GM12878 (cell line): ENCODE results near the gene UBXN7. TPM values are rescaled to one million over a fixed set of nuclear protein-coding genes. Genes with fewer than 3 reads are reported as not detected.
A peak's percentile ranks its signal among the peaks of the same experiment; 100 is the strongest.

Experiments used
- CREB1 ChIP-seq: IDR thresholded peaks from 2 replicates; pipeline ENCODE4 v1.6.1; 2012; ENCODE audit warnings: low read depth, mild to moderate bottlenecking, inconsistent platforms
- CTCF ChIP-seq, 3 experiments: IDR thresholded peaks in 2 of 3; conservative IDR thresholded peaks in 1 of 3; 2 replicates each; pipeline ENCODE4 v1.5.1; 2011; ENCODE audit warnings: low read depth in 3 of 3, low read length in 3 of 3, mild to moderate bottlenecking in 3 of 3, control low read depth in 2 of 3, moderate library complexity in 2 of 3, inconsistent platforms in 1 of 3, mixed read lengths in 1 of 3; ENCODE audit not compliant: control insufficient read depth in 2 of 3, insufficient read depth in 1 of 3; ENCODE audit errors: extremely low read depth in 1 of 3
- DPF2 ChIP-seq: fragments of 450-650 bp; IDR thresholded peaks from 2 replicates; pipeline ENCODE4 v1.6.1; 2017; ENCODE audit warnings: mild to moderate bottlenecking
- E2F8 ChIP-seq: fragments of 450-650 bp; IDR thresholded peaks from 2 replicates; pipeline ENCODE4 v1.6.1; 2018; ENCODE audit warnings: mild to moderate bottlenecking, low read depth, moderate library complexity; ENCODE audit not compliant: partially characterized antibody
- EED ChIP-seq: sonication (generic); IDR thresholded peaks from 2 replicates; pipeline ENCODE4 v1.6.1; 2016; ENCODE audit warnings: antibody characterized with exemption, low read depth
- FOS ChIP-seq: IDR thresholded peaks from 3 replicates; pipeline ENCODE4 v1.6.1; 2011; ENCODE audit warnings: borderline replicate concordance; ENCODE audit not compliant: insufficient read length; ENCODE audit errors: extremely low read depth
- GATAD2B ChIP-seq: fragments of 450-650 bp; conservative IDR thresholded peaks from 2 replicates; pipeline ENCODE4 v1.6.1; 2017; ENCODE audit warnings: low read depth, mild to moderate bottlenecking, moderate library complexity
- HDGF ChIP-seq: fragments of 450-650 bp; IDR thresholded peaks from 2 replicates; pipeline ENCODE4 v1.6.1; 2016; ENCODE audit warnings: antibody characterized with exemption
- NKRF ChIP-seq: fragments of 450-650 bp; conservative IDR thresholded peaks from 2 replicates; pipeline ENCODE4 v1.6.1; 2017; ENCODE audit warnings: mild to moderate bottlenecking, moderate library complexity
- NR2C2 ChIP-seq: IDR thresholded peaks from 2 replicates; pipeline ENCODE4 v1.6.1; 2011; ENCODE audit warnings: borderline replicate concordance, low read depth; ENCODE audit not compliant: control insufficient read depth, insufficient read length
- PML ChIP-seq: IDR thresholded peaks from 2 replicates; pipeline ENCODE4 v1.6.1; 2012; ENCODE audit warnings: low read length, inconsistent platforms
- POU2F2 ChIP-seq: IDR thresholded peaks from 3 replicates; pipeline ENCODE4 v1.6.1; 2011; ENCODE audit warnings: low read depth, mild to moderate bottlenecking, low read length, borderline replicate concordance
- SUZ12 ChIP-seq: fragments of 200-600 bp; sonication (generic); IDR thresholded peaks from one replicate; pipeline ENCODE4 v1.6.1; 2018; ENCODE audit warnings: antibody characterized with exemption, mild to moderate bottlenecking; ENCODE audit not compliant: unreplicated experiment
- YBX1 ChIP-seq: fragments of 450-650 bp; IDR thresholded peaks from 2 replicates; pipeline ENCODE4 v1.6.1; 2016; ENCODE audit warnings: antibody characterized with exemption
- ZBTB40 ChIP-seq: fragments of 450-650 bp; IDR thresholded peaks from 2 replicates; pipeline ENCODE4 v1.6.1; 2016; ENCODE audit warnings: mild to moderate bottlenecking, moderate library complexity, borderline replicate concordance
- polyA plus RNA-seq, 11 experiments: library from polyadenylated mRNA; depleted of rRNA in 4 of 11; unstranded in 6 of 11; stranded (reverse) in 5 of 11; fragments of >200 nt; fragmentation: Nextera tagmentation in 4 of 11; fragmentation: Illumina TruSeq in 1 of 11; extraction: Ambion mirVana in 4 of 11; extraction: Trizol in 1 of 11; gene quantifications; 1 replicate in 1 of 11; 2 replicates in 10 of 11; pipeline versions ENCODE4 v1.2.1 to v1.2.3, GENCODE V29; 2011 to 2016; ENCODE audit warnings: inconsistent platforms in 2 of 11, missing spikeins in 2 of 11, low read depth in 1 of 11
- total RNA-seq, 4 experiments: library from RNA; depleted of rRNA in 3 of 4; stranded (reverse); fragments of >200 nt in 3 of 4; fragmentation: Illumina TruSeq in 1 of 4; extraction: Trizol in 1 of 4; gene quantifications; 2 replicates each; pipeline versions ENCODE4 v1.2.1 to v1.2.3, GENCODE V29; 2013 to 2021

Gene UBXN7
- total and polyA plus RNA-seq, 10 of the 15 experiments (the other 5 are each of a cell fraction or from before 2014, with no cell fraction given) = 4.8 to 78.4 (median 24.9) TPM

GRCh38 chr3:196317687-196318467 lies 114.3 kb downstream of the UBXN7 start, which contains the start of gene DYNLT2B (continued):
- TF ChIP-seq E2F8 (no peak), NKRF (peak; percentile 86), POU2F2 (peak; percentile 69; the same call in 1 of the 3 replicates), SUZ12 (no peak), PML (peak; percentile 78; the same call in 1 of the 2 replicates), GATAD2B (peak; percentile 85), EED (peak; percentile 59), ZBTB40 (no peak), CREB1 (peak; percentile 85), DPF2 (peak; percentile 86), HDGF (no peak), CTCF (IDR thresholded peaks at IDR 0.05 in 2 of 3, conservative IDR thresholded peaks at IDR 0.05 in 1 of 3; ENCODE audit: control insufficient read depth in 2 of 3, extremely low read depth in 1 of 3, insufficient read depth in 1 of 3, low read depth in 3 of 3, low read length in 3 of 3) (peak in 1 of 3 experiments; percentile 45; a peak in 2 of 6 replicates), FOS (no peak), YBX1 (no peak), NR2C2 (no peak)
